Keratinocyte (primary cell): ENCODE data around the gene RELCH. TPM values are rescaled to one million over a fixed set of nuclear protein-coding genes. Genes with fewer than 3 reads are reported as not detected.

Experiments used
- DNase-seq: peaks from one replicate; pipeline ENCODE4 v3.0.0-alpha.2; 2011; ENCODE audit warnings: low read depth, missing footprints, low spot score
- FAIRE-seq: peaks from 2 replicates; lab custom pipeline; 2011; peaks lifted over from hg19 to GRCh38; lab: Jason Lieb, UNC
- H2AFZ ChIP-seq: 2 replicates; pipeline ENCODE4 v1.6.0; 2012; ENCODE audit warnings: low read length, control low read depth, inconsistent platforms; ENCODE audit not compliant: control insufficient read depth
- H3K27ac ChIP-seq: 2 replicates; pipeline ENCODE4 v1.5.1; 2011; ENCODE audit warnings: low read length; ENCODE audit not compliant: control insufficient read depth, insufficient read depth
- H3K27me3 ChIP-seq: 3 replicates; pipeline ENCODE4 v1.6.0; 2011; ENCODE audit warnings: low read length; ENCODE audit not compliant: control insufficient read depth, insufficient read depth; ENCODE audit errors: extremely low read depth
- H3K36me3 ChIP-seq, 2 experiments: 2 replicates in 1 of 2; 3 replicates in 1 of 2; pipeline ENCODE4 v1.5.1; 2011; ENCODE audit warnings: low read length in 2 of 2, mild to moderate bottlenecking in 1 of 2; ENCODE audit not compliant: control insufficient read depth in 2 of 2, insufficient read depth in 2 of 2; ENCODE audit errors: extremely low read depth in 1 of 2
- H3K4me1 ChIP-seq: 3 replicates; pipeline ENCODE4 v1.5.1; 2011; ENCODE audit warnings: low read length; ENCODE audit not compliant: control insufficient read depth, insufficient read depth; ENCODE audit errors: extremely low read depth
- H3K4me2 ChIP-seq: 3 replicates; pipeline ENCODE4 v1.6.0; 2011; ENCODE audit warnings: low read depth, low read length; ENCODE audit not compliant: control insufficient read depth, insufficient read depth; ENCODE audit errors: extremely low read depth
- H3K4me3 ChIP-seq, 3 experiments: fragments of 200-600 bp in 1 of 3; sonication (generic) in 1 of 3; 2 replicates in 2 of 3; 3 replicates in 1 of 3; pipeline ENCODE4 v1.5.1; 2011 to 2016; ENCODE audit warnings: low read length in 3 of 3, mild to moderate bottlenecking in 3 of 3, control low read depth in 2 of 3, inconsistent platforms in 1 of 3, low read depth in 1 of 3, mixed read lengths in 1 of 3, mixed run types in 1 of 3, moderate library complexity in 1 of 3; ENCODE audit not compliant: control insufficient read depth in 2 of 3, insufficient read depth in 2 of 3; ENCODE audit errors: extremely low read depth in 1 of 3
- H3K79me2 ChIP-seq: 2 replicates; pipeline ENCODE4 v1.6.0; 2012; ENCODE audit warnings: low read length; ENCODE audit not compliant: control insufficient read depth, insufficient read depth
- H3K9ac ChIP-seq: 3 replicates; pipeline ENCODE4 v1.6.0; 2011; ENCODE audit warnings: low read length; ENCODE audit not compliant: control insufficient read depth, insufficient read depth; ENCODE audit errors: extremely low read depth
- H3K9me1 ChIP-seq: 3 replicates; pipeline ENCODE4 v1.6.0; 2011; ENCODE audit warnings: low read length; ENCODE audit not compliant: control insufficient read depth, insufficient read depth; ENCODE audit errors: extremely low read depth
- H3K9me3 ChIP-seq: 2 replicates; pipeline ENCODE4 v1.5.1; 2012; ENCODE audit warnings: low read depth, low read length; ENCODE audit not compliant: control insufficient read depth
- H4K20me1 ChIP-seq: 3 replicates; pipeline ENCODE4 v1.6.0; 2011; ENCODE audit warnings: low read length; ENCODE audit not compliant: control insufficient read depth, insufficient read depth; ENCODE audit errors: extremely low read depth
- EZH2 ChIP-seq: IDR thresholded peaks from one replicate; pipeline ENCODE4 v1.6.1; 2012; ENCODE audit warnings: inconsistent platforms, mild to moderate bottlenecking, low read length, moderate library complexity
- dilution Hi-C: fragments of 300-500 bp; cut with MboI; formaldehyde crosslinking; loops from one replicate; pipeline ENCODE4 v1.7.0; 2020; ENCODE audit warnings: low sequenced_read_pairs; ENCODE audit not compliant: extremely low pct_ligation_motif_present
- polyA plus RNA-seq, 5 experiments: library from polyadenylated mRNA; depleted of rRNA in 3 of 5; stranded (reverse) in 3 of 5; stranded (forward) in 1 of 5; unstranded in 1 of 5; fragments of >200 nt; gene quantifications; 1 replicate in 1 of 5; 2 replicates in 3 of 5; 3 replicates in 1 of 5; pipeline versions ENCODE4 v1.2.1 to v1.2.3, GENCODE V29; 2011 to 2012; ENCODE audit warnings: missing spikeins in 2 of 5, low read depth in 1 of 5, low replicate concordance in 1 of 5
- TF ChIP-seq, protein P1 (sequence below), 3 experiments: IDR thresholded peaks in 1 of 3; conservative IDR thresholded peaks in 1 of 3; optimal IDR thresholded peaks in 1 of 3; 2 replicates in 2 of 3; 3 replicates in 1 of 3; pipeline versions ENCODE3 to v1.5.1; 2011; ENCODE audit warnings: low read length in 3 of 3, mild to moderate bottlenecking in 3 of 3, moderate library complexity in 2 of 3, control low read depth in 1 of 3, inconsistent platforms in 1 of 3; ENCODE audit not compliant: insufficient read depth in 2 of 3; ENCODE audit errors: extremely low read depth in 1 of 3

RELCH gene
- polyA plus RNA-seq, 1 donor (not counting 4 experiments of a cell fraction or from before 2014, with no cell fraction given), result 21.8 TPM

DNA sequence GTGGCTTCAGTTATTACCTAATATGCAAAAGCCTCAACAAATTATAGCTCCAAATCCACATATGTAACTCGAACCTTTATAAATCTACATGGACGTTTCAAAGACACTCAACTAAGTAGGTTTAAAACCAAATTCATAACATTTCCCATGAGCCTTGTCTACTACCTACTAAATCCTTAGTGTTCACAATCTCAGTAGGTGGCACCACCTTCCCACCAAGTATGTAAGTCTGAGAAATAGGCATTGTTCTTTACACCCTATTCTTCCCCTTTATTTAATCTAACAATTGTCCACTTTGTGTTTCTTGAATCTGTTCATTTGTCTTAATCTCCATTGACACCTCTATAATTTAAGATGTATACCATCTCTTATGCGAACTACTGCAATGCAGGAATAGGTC, 4.8 kb upstream of the RELCH start:
- FAIRE-seq, result no peak
- Histone ChIP-seq H3K27ac (no peak overlapping the region), H4K20me1 (no peaks in the 10 kb centered on the region), H3K4me3 (no peak overlapping the region), H3K27me3 (no peaks in the 10 kb centered on the region), H3K4me2 (no peak overlapping the region), H3K36me3 (no peaks in the 10 kb centered on the region), H3K9ac (no peak overlapping the region), H3K9me3 (no peaks in the 10 kb centered on the region), H3K9me1 (no peaks in the 10 kb centered on the region), H2AFZ (no peak overlapping the region), H3K79me2 (peaks cover 20% of the 10 kb centered on the region), H3K4me1 (peaks cover 13% of the 10 kb centered on the region)
- TF ChIP-seq EZH2, result no peak
- TF ChIP-seq, protein P1, sequence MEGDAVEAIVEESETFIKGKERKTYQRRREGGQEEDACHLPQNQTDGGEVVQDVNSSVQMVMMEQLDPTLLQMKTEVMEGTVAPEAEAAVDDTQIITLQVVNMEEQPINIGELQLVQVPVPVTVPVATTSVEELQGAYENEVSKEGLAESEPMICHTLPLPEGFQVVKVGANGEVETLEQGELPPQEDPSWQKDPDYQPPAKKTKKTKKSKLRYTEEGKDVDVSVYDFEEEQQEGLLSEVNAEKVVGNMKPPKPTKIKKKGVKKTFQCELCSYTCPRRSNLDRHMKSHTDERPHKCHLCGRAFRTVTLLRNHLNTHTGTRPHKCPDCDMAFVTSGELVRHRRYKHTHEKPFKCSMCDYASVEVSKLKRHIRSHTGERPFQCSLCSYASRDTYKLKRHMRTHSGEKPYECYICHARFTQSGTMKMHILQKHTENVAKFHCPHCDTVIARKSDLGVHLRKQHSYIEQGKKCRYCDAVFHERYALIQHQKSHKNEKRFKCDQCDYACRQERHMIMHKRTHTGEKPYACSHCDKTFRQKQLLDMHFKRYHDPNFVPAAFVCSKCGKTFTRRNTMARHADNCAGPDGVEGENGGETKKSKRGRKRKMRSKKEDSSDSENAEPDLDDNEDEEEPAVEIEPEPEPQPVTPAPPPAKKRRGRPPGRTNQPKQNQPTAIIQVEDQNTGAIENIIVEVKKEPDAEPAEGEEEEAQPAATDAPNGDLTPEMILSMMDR (optimal IDR thresholded peaks at IDR 0.05 in 1 of 3, IDR thresholded peaks at IDR 0.05 in 1 of 3, conservative IDR thresholded peaks at IDR 0.05 in 1 of 3; ENCODE audit: extremely low read depth in 1 of 3, insufficient read depth in 2 of 3, low read length in 3 of 3), result no peak
- DNase-seq, result no peak
- dilution Hi-C loops, result no loop called here

DNA sequence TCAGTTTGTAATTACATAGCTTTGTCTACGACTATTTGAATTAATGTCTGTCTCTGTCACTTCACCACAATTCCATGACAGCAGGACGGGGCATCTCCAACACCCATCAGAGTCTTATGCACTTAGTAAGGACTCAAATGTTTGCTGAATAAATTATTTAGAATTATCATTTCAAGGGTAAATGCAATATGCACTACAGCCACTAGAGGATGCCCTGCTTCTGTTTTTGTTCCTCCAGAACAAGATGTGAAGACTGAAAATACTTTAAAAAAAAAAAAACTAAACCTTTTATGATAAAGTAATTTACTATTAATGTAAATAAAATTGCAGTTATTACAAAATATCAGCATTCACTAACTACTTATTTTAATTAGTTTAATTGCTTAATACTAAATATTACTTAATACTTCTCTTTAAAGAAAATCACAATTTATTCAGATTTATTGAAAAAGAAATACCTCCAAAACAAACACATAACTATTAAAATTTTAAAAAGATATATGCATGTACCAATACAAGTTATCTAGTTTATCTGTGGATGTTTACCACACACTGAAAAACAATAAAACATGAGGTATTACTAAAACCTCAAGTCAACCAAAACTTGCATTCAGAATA, 3.4 kb upstream of the RELCH start:
- DNase-seq, result no peak

More for the DNA sequence above, 3.4 kb upstream of the RELCH start:
- no peak for FAIRE-seq
- H3K27me3 ChIP-seq, result no peaks in the 10 kb centered on the region
- no peaks in the 10 kb centered on the region for H3K9me3 ChIP-seq
- H2AFZ ChIP-seq, result no peak overlapping the region
- dilution Hi-C loops, result no loop called here
- H3K79me2 ChIP-seq, result peaks cover 35% of the 10 kb centered on the region
- no peak overlapping the region for H3K9ac ChIP-seq
- H4K20me1 ChIP-seq, result no peaks in the 10 kb centered on the region
- H3K36me3 ChIP-seq, result no peaks in the 10 kb centered on the region
- no peak overlapping the region for H3K4me3 ChIP-seq
- TF ChIP-seq, protein P1 (optimal IDR thresholded peaks at IDR 0.05 in 1 of 3, IDR thresholded peaks at IDR 0.05 in 1 of 3, conservative IDR thresholded peaks at IDR 0.05 in 1 of 3; ENCODE audit: extremely low read depth in 1 of 3, insufficient read depth in 2 of 3, low read length in 3 of 3), result peak in 2 of 3 experiments; percentile 84
- TF ChIP-seq EZH2, result no peak
- H3K27ac ChIP-seq, result no peak overlapping the region
- no peak overlapping the region for H3K4me2 ChIP-seq
- peaks cover 13% of the 10 kb centered on the region for H3K4me1 ChIP-seq
- no peaks in the 10 kb centered on the region for H3K9me1 ChIP-seq
